Measurements from ENCODE around the gene RAB27A.

DNA sequence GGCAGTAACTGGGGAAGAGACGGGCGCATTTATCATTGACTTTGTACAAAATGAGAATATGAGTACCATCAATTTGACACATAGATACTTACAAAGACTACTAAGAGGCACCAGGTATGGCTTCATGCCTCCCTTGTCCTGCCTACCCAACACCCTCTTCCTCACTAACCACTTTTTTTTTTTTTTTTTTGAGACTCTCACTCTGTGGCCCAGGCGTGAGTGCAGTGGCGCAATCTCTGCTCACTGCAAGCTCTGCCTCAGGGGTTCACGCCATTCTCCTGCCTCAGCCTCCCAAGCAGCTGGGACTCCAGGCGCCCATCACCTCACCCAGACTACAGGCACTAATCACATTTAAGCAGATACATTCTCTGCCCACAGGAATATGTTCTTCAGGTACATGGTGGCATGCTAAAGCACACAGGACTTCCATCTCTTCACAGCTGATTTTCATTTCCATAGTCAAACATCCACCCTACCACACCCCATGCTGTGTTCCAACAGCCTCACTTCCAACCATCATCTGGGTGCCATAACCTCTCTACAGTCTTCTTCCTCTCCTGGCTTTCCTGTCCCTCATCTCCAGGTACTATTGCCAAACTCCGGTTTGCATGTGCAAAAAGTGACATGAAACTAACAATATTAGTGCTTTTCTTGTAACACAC lies 41.7 kb downstream of the RAB27A start:
- TF ChIP-seq, protein P1, sequence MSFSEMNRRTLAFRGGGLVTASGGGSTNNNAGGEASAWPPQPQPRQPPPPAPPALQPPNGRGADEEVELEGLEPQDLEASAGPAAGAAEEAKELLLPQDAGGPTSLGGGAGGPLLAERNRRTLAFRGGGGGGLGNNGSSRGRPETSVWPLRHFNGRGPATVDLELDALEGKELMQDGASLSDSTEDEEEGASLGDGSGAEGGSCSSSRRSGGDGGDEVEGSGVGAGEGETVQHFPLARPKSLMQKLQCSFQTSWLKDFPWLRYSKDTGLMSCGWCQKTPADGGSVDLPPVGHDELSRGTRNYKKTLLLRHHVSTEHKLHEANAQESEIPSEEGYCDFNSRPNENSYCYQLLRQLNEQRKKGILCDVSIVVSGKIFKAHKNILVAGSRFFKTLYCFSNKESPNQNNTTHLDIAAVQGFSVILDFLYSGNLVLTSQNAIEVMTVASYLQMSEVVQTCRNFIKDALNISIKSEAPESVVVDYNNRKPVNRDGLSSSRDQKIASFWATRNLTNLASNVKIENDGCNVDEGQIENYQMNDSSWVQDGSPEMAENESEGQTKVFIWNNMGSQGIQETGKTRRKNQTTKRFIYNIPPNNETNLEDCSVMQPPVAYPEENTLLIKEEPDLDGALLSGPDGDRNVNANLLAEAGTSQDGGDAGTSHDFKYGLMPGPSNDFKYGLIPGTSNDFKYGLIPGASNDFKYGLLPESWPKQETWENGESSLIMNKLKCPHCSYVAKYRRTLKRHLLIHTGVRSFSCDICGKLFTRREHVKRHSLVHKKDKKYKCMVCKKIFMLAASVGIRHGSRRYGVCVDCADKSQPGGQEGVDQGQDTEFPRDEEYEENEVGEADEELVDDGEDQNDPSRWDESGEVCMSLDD (tag by site-specific recombination; IDR thresholded peaks at IDR 0.05): no peak
- TF ChIP-seq YY1 (tag by site-specific recombination; IDR thresholded peaks at IDR 0.05): no peak
- TF ChIP-seq, protein P2, sequence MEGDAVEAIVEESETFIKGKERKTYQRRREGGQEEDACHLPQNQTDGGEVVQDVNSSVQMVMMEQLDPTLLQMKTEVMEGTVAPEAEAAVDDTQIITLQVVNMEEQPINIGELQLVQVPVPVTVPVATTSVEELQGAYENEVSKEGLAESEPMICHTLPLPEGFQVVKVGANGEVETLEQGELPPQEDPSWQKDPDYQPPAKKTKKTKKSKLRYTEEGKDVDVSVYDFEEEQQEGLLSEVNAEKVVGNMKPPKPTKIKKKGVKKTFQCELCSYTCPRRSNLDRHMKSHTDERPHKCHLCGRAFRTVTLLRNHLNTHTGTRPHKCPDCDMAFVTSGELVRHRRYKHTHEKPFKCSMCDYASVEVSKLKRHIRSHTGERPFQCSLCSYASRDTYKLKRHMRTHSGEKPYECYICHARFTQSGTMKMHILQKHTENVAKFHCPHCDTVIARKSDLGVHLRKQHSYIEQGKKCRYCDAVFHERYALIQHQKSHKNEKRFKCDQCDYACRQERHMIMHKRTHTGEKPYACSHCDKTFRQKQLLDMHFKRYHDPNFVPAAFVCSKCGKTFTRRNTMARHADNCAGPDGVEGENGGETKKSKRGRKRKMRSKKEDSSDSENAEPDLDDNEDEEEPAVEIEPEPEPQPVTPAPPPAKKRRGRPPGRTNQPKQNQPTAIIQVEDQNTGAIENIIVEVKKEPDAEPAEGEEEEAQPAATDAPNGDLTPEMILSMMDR (tag by site-specific recombination; IDR thresholded peaks at IDR 0.05): no peak
- TF ChIP-seq ZNF473 (tag by site-specific recombination; IDR thresholded peaks at IDR 0.05): no peak
- no peak for TF ChIP-seq TCF7L2 (IDR thresholded peaks at IDR 0.05; ENCODE audit: borderline replicate concordance, low read depth, low read length)
- TF ChIP-seq, protein P3, sequence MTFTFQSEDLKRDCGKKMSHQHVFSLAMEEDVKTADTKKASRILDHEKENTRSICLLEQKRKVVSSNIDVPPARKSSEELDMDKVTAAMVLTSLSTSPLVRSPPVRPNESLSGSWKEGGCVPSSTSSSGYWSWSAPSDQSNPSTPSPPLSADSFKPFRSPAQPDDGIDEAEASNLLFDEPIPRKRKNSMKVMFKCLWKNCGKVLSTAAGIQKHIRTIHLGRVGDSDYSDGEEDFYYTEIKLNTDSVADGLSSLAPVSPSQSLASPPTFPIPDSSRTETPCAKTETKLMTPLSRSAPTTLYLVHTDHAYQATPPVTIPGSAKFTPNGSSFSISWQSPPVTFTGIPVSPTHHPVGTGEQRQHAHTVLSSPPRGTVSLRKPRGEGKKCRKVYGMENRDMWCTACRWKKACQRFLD (tag by site-specific recombination; IDR thresholded peaks at IDR 0.05): no peak
- TF ChIP-seq ZNF433 (tag by site-specific recombination; IDR thresholded peaks at IDR 0.05; ENCODE audit: low read depth): no peak
- TF ChIP-seq ZNF791 (tag by site-specific recombination; IDR thresholded peaks at IDR 0.05): no peak
- TF ChIP-seq SALL2 (tag by site-specific recombination; IDR thresholded peaks at IDR 0.05; ENCODE audit: borderline replicate concordance): no peak
